AG09309 (cell line): ENCODE data around the gene ASCL2.

ENCODE experiments used
- DNase-seq: peaks from one replicate; pipeline ENCODE4 v3.0.0-alpha.2; 2010; ENCODE audit warnings: low read depth
- H3K4me3 ChIP-seq: 2 replicates; pipeline ENCODE4 v1.5.1; 2011; ENCODE audit warnings: mild to moderate bottlenecking, low read depth, low read length, moderate library complexity; ENCODE audit not compliant: control insufficient read depth
- TF ChIP-seq, protein P1 (sequence below): IDR thresholded peaks from 2 replicates; pipeline ENCODE4 v1.5.1; 2011; ENCODE audit warnings: mild to moderate bottlenecking, low read depth, low read length, inconsistent platforms; ENCODE audit not compliant: insufficient read depth, control insufficient read depth; ENCODE audit errors: missing control alignments

Gene ASCL2

DNA sequence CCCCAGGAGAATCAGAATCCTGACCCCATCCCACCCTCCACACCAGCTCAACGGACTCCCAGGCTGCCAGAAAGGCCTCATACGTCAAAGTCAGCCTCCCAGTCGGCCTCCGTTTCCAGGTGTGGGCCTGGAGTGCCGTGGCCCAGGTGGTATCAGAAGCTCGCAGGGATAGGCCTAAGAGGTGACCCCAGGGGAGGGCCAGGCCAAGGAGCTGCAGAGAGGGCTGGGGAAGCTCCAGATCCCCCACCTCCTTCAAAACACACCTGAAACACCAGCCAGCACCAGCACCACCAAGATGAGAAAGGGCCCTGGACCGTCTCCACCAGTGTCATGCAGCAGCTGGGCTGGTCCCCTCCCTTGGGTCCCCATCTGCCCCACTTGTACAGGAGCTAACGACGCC is 20.3 kb downstream of the ASCL2 start:
- TF ChIP-seq, protein P1, sequence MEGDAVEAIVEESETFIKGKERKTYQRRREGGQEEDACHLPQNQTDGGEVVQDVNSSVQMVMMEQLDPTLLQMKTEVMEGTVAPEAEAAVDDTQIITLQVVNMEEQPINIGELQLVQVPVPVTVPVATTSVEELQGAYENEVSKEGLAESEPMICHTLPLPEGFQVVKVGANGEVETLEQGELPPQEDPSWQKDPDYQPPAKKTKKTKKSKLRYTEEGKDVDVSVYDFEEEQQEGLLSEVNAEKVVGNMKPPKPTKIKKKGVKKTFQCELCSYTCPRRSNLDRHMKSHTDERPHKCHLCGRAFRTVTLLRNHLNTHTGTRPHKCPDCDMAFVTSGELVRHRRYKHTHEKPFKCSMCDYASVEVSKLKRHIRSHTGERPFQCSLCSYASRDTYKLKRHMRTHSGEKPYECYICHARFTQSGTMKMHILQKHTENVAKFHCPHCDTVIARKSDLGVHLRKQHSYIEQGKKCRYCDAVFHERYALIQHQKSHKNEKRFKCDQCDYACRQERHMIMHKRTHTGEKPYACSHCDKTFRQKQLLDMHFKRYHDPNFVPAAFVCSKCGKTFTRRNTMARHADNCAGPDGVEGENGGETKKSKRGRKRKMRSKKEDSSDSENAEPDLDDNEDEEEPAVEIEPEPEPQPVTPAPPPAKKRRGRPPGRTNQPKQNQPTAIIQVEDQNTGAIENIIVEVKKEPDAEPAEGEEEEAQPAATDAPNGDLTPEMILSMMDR = no peak
- DNase-seq = no peak
- no peak overlapping the region for H3K4me3 ChIP-seq

DNA sequence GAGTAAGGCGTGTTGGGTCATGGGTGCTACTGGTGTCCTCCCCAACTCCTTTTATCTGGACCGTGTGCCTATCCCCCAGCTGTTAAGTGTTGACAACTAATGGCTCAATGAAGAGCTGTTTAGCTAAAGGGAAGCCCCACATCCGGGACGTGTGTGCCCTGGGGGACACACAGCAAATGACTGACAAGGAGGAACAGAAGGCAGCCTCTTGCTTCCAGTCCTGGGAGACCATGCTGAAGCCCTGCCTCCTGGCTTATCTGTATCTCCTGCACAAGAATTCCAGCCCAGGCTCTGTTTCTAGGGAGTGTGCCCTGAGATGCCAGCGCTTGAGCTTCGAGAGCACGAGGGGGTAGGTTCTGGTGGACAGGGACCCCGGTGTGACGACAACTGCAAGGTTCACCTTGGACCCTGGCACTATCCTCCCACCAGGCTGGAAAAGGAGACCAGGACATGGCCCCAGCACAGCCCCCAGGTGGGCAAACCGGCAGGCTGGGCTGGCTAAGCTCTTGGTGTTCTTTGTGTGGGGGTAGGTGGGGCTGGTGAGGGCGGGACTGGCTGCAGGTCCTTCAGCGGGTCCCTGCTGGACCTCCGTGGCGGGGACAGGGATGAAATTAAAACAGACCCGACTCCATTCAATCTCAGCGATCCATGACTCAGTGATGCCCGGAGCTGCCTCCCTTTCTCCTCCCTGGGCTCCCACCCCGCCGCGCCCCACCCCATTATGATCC is 21.0 kb downstream of the ASCL2 start:
- DNase-seq = no peak

DNA sequence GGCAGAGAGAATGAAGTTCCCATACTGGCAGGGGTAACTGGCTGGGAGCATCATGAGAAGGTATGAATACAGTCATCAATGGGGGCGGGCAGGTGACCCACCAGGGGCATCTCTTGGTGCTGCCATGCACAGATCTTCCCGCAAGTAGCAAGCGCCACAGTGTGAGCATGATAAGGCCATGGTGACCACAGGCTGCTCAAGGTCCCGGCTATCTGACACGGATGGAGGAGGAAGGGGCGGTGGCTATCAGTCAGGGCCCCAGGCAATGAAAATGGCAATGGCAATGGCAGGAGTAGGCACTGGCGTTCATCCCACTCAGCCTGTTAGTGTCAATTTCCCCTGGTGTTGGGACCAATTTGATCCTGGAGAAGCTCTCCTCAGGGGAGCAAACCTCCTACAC is 21.6 kb downstream of the ASCL2 start:
- no peak for DNase-seq
- TF ChIP-seq, protein P1 = no peak
- H3K4me3 ChIP-seq = no peak overlapping the region

More for the DNA sequence above, 21.0 kb downstream of the ASCL2 start:
- H3K4me3 ChIP-seq = no peak overlapping the region
- TF ChIP-seq, protein P1 = no peak

DNA sequence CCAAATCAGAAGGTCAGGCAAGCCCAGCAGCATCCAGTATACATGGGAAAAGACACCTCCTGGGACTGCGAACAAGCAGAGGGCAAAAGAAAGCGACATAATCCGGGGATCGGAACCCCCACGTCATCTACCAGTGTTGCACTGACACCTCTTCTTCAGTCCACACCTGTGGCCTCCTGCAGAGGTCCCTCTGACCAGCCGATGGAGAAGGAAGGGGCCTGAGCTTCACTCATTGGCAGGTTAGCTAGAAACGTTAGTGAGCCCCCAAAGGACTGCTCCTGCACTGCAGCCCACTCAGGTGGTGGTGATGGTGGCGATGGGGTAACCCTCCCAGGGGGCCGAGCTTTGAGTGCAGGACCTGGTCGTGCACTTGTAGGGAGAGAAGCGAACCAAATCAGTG is 22.1 kb downstream of the ASCL2 start:
- no peak for DNase-seq
- TF ChIP-seq, protein P1 = no peak
- H3K4me3 ChIP-seq = no peak overlapping the region

DNA sequence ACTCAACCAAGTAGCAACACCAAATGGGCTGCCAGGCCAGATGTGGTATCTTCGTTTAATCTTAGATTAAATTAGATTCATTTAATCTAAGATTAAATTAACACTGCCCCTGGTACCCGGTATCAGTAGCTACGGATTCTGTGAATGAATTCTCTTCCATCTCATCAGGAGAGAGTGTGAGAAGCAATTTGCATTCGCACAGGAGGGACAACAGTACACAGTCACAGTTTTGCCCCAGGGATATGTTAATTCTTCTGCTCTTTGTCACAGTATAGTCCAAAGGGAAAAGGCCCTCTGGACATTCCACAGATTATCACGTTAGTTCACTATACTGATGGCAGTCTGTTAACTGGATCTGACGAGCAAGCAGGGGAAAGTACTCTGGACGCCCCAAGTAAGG is 22.9 kb downstream of the ASCL2 start:
- no peak overlapping the region for H3K4me3 ChIP-seq
- DNase-seq = no peak
- TF ChIP-seq, protein P1 = no peak

DNA sequence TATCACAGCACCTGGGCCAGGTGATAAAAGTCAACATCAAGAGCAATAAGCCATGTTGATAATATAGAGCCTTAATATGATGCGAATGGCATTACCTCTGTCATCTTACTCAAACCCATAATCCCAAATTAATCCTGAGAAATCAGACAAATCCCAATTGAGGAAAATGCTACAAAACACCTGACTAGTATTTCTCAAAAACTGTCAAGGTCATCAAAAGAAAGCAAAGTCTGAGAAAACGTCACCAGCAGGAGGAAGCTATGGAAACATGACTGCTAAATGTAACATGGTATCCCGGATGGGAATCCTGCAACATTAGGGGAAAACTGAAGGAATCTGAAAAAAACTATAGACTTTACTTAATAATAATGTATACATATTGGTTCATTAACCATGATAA is 29.6 kb downstream of the ASCL2 start:
- TF ChIP-seq, protein P1 = no peak
- no peak overlapping the region for H3K4me3 ChIP-seq
- DNase-seq = no peak
